Panc1 (cell line): ENCODE data around the gene CDYL2. TPM values are rescaled to one million over a fixed set of nuclear protein-coding genes. Genes with fewer than 3 reads are reported as not detected.
"Not testable (repeated sequence)": the region's sequence is repeated elsewhere in the genome, so short reads cannot be mapped to it uniquely, and the experiment has no call there.

Experiments used
- ATAC-seq: fragments of 200-7000 bp; cut with Tn5 transposase; 2 replicates; pipeline ENCODE4 v1.9.1; 2020; ENCODE audit warnings: mild to moderate bottlenecking, moderate library complexity
- BruUV-seq: library from RNA; stranded (reverse); fragments of 400-500 nt; replicated peaks from 2 replicates; lab custom pipeline; 2021; lab: Mats Ljungman, UMichigan
- CTCF ChIA-PET: fragments of 300-600 bp; sonication (Branson Sonifier 250); formaldehyde crosslinking; loops from one replicate; lab custom pipeline; 2022; ENCODE audit warnings: antibody characterized with exemption; lab: Charles Lee
- POLR2A ChIA-PET: fragments of 300-600 bp; sonication (Branson Sonifier 250); formaldehyde crosslinking; loops from one replicate; lab custom pipeline; 2022; ENCODE audit warnings: antibody characterized with exemption; lab: Charles Lee
- DNase-seq: peaks from one replicate; pipeline ENCODE4 v3.0.0-alpha.2; 2010; ENCODE audit warnings: low read depth, low spot score
- H3K27ac ChIP-seq: 2 replicates; pipeline ENCODE4 v1.5.1; 2011; ENCODE audit warnings: mild to moderate bottlenecking, low read length, inconsistent platforms
- H3K27me3 ChIP-seq: fragments of 200-500 bp; sonication (Bioruptor generic); 2 replicates; pipeline ENCODE4 v1.6.0; 2014; ENCODE audit warnings: low read length, inconsistent platforms; ENCODE audit not compliant: control insufficient read depth, insufficient read depth
- H3K36me3 ChIP-seq: fragments of 200-500 bp; sonication (Bioruptor generic); 2 replicates; pipeline ENCODE4 v1.5.1; 2014; ENCODE audit warnings: inconsistent platforms, mild to moderate bottlenecking, low read length, moderate library complexity; ENCODE audit not compliant: control insufficient read depth, insufficient read depth
- H3K4me1 ChIP-seq: 2 replicates; pipeline ENCODE4 v1.5.1; 2011; ENCODE audit warnings: inconsistent platforms, mild to moderate bottlenecking, low read length, moderate library complexity; ENCODE audit not compliant: control insufficient read depth, insufficient read depth
- H3K4me3 ChIP-seq, 2 experiments: 2 replicates each; pipeline ENCODE4 v1.5.1; 2011 to 2012; ENCODE audit warnings: low read depth in 2 of 2, low read length in 2 of 2, mild to moderate bottlenecking in 2 of 2, inconsistent platforms in 1 of 2, moderate library complexity in 1 of 2
- H3K9me3 ChIP-seq: fragments of 200-500 bp; sonication (Bioruptor generic); 2 replicates; pipeline ENCODE4 v1.5.1; 2014; ENCODE audit warnings: low read depth, mild to moderate bottlenecking, inconsistent platforms, low read length, moderate library complexity; ENCODE audit not compliant: control insufficient read depth, insufficient read depth
- CTCF ChIP-seq: fragments of 450-650 bp; IDR thresholded peaks from 2 replicates; pipeline ENCODE4 v1.5.1; 2017; ENCODE audit warnings: mild to moderate bottlenecking
- POLR2AphosphoS5 ChIP-seq: IDR thresholded peaks from 2 replicates; pipeline ENCODE4 v1.6.1; 2012; ENCODE audit warnings: mild to moderate bottlenecking, low read depth, low read length, moderate library complexity
- REST ChIP-seq, 2 experiments: IDR thresholded peaks; 2 replicates each; pipeline ENCODE4 v1.6.1; 2011 to 2012; ENCODE audit warnings: low read depth in 2 of 2, control low read depth in 1 of 2, low read length in 1 of 2, mild to moderate bottlenecking in 1 of 2, moderate library complexity in 1 of 2; ENCODE audit not compliant: insufficient read depth in 1 of 2
- SIN3A ChIP-seq: IDR thresholded peaks from 2 replicates; pipeline ENCODE4 v1.6.1; 2012; ENCODE audit warnings: low read depth, mild to moderate bottlenecking, low read length, moderate library complexity, borderline replicate concordance; ENCODE audit not compliant: insufficient read depth
- TCF7L2 ChIP-seq: IDR thresholded peaks from 2 replicates; pipeline ENCODE4 v1.6.1; 2011; ENCODE audit warnings: mild to moderate bottlenecking, low read depth, low read length, inconsistent platforms
- in situ Hi-C: cut with HindIII; loops from 2 replicates; pipeline ENCODE4 v1.10.0; 2016; ENCODE audit warnings: low sequenced_read_pairs, low pct_unique_long_range_greater_than_20kb
- intact Hi-C: fragments of 100-400 bp; cut with micrococcal nuclease; formaldehyde crosslinking; loops from one replicate; pipeline ENCODE4 v1.10.0; 2022; ENCODE audit not compliant: unreplicated experiment
- total RNA-seq: library from RNA; stranded (reverse); gene quantifications from one replicate; pipeline ENCODE4 v1.2.1, GENCODE V29; 2021; ENCODE audit not compliant: unreplicated experiment

The CDYL2 gene
- total RNA-seq, 1 experiment from 2014 or later: 6.1 TPM

- H3K27me3 ChIP-seq: no peaks in the 10 kb centered on the region
- CTCF ChIA-PET: no interaction called here
- POLR2A ChIA-PET: no interaction called here
- BruUV-seq: no TSS peak
- DNase-seq (no peak), ATAC-seq (no peak)
- no peak for TF ChIP-seq TCF7L2
- no peak for TF ChIP-seq SIN3A
- TF ChIP-seq POLR2AphosphoS5: no peak
- no peak for TF ChIP-seq REST (IDR thresholded peaks at IDR 0.05; ENCODE audit: insufficient read depth in 1 of 2, low read depth in 2 of 2, low read length in 1 of 2)
- no peak for TF ChIP-seq CTCF
- no peak overlapping the region for H3K27ac ChIP-seq
- H3K36me3 ChIP-seq: no peaks in the 10 kb centered on the region
- H3K9me3 ChIP-seq: no peaks in the 10 kb centered on the region
- H3K4me3 ChIP-seq: no peak overlapping the region
- H3K4me1 ChIP-seq: no peaks in the 10 kb centered on the region
- in situ Hi-C loops: no loop called here
- intact Hi-C loops: no loop called here
Measured at GRCh38 chr16:80788027-80788426, 16.4 kb downstream of the CDYL2 start.

GRCh38 chr16:80786561-80786960, 17.8 kb downstream of the CDYL2 start:
- H3K4me1 ChIP-seq, H3K27me3 ChIP-seq, CTCF ChIA-PET, BruUV-seq, H3K27ac ChIP-seq, intact Hi-C loops, H3K4me3 ChIP-seq, ATAC-seq, in situ Hi-C loops, H3K9me3 ChIP-seq, DNase-seq, POLR2A ChIA-PET, H3K36me3 ChIP-seq: not testable (repeated sequence)

- no peak for ATAC-seq
- intact Hi-C loops (no loop called here), in situ Hi-C loops (no loop called here)
- no peaks in the 10 kb centered on the region for H3K9me3 ChIP-seq
- H3K4me3 ChIP-seq: no peak overlapping the region
- no peak for TF ChIP-seq REST (IDR thresholded peaks at IDR 0.05; ENCODE audit: insufficient read depth in 1 of 2, low read depth in 2 of 2, low read length in 1 of 2)
- no peak for TF ChIP-seq SIN3A
- no peak for DNase-seq
- H3K27me3 ChIP-seq: no peaks in the 10 kb centered on the region
- H3K27ac ChIP-seq: no peak overlapping the region
- H3K4me1 ChIP-seq: no peaks in the 10 kb centered on the region
- ChIA-PET POLR2A (no interaction called here), CTCF (no interaction called here)
- BruUV-seq: no TSS peak
- H3K36me3 ChIP-seq: no peaks in the 10 kb centered on the region
Measured at GRCh38 chr16:80784951-80785350, 19.4 kb downstream of the CDYL2 start.
